ENCODE data around the gene SHISA8. TPM values are rescaled to one million over a fixed set of nuclear protein-coding genes. Genes with fewer than 3 reads are reported as not detected.

The SHISA8 gene
- total and polyA plus RNA-seq, 10 donors, result 0.51 to 5.9 (median 3.0) TPM

GRCh38 chr22:41933411-41934177, 18.7 kb upstream of the SHISA8 start:
- Histone ChIP-seq H3K4me3 (no peak overlapping the region), H3K27me3 (replicated peaks in 1 of 7) (no peaks in the 10 kb centered on the region), H3K27ac (peak overlapping the region; percentile 42 to 95 (median 84)), H3K36me3 (peaks cover 0 to 20% (median 0%) of the 10 kb centered on the region in 6 donors), H3K4me1 (peaks cover 0 to 100% (median 64%) of the 10 kb centered on the region in 6 donors), H3K9me3 (no peaks in the 10 kb centered on the region)
- intact Hi-C loops (cut with DNase I; ENCODE audit: low total_unique reads), result no loop called here
- no peak for TF ChIP-seq POLR2A (IDR thresholded peaks at IDR 0.05)
- peak; percentile 33 to 77 (median 74) for TF ChIP-seq POLR2AphosphoS5 (IDR thresholded peaks at IDR 0.05)
- WGBS, 5 donors, result 52 to 79% (median 58%) methylated on average over 8 to 16 of the region's 16 CpGs
- DNase-seq, result peak; percentile 78

DNA sequence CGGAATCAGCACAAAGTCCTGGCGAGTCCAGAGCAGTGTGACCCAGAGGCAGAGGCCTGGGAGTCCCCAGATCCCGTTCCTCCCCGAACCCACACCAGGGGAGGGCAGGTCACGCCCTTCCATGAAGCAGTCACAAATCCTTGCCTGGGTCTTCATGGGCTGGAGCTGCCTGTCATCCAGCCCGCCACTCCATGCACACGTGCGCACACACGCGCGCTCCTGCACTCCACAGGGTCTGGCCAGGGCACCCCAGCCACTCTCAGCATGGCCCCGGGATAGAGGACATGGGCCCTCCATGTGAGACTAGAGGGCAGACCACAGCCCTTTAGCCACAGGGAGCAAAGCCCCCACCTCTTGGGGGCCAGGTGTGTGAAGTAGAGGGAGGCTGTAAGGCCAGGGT, 17.5 kb upstream of the SHISA8 start:
- Histone ChIP-seq H3K4me1 (peaks cover 0 to 100% (median 72%) of the 10 kb centered on the region in 6 donors), H3K4me3 (no peak overlapping the region), H3K27ac (peak overlapping the region in 5 of 8 donors; percentile 27 to 95 (median 90)), H3K36me3 (peaks cover 0 to 8% (median 0%) of the 10 kb centered on the region in 6 donors), H3K27me3 (replicated peaks in 1 of 7) (peaks cover 0 to 1% (median 0%) of the 10 kb centered on the region in 7 donors), H3K9me3 (no peaks in the 10 kb centered on the region)
- WGBS, 5 donors, result 91 to 100% (median 94%) methylated on average over 4 to 12 of the region's 12 CpGs
- no peak for TF ChIP-seq POLR2A (IDR thresholded peaks at IDR 0.05)
- no peak for TF ChIP-seq POLR2AphosphoS5 (IDR thresholded peaks at IDR 0.05)
- TF ChIP-seq, protein P1, sequence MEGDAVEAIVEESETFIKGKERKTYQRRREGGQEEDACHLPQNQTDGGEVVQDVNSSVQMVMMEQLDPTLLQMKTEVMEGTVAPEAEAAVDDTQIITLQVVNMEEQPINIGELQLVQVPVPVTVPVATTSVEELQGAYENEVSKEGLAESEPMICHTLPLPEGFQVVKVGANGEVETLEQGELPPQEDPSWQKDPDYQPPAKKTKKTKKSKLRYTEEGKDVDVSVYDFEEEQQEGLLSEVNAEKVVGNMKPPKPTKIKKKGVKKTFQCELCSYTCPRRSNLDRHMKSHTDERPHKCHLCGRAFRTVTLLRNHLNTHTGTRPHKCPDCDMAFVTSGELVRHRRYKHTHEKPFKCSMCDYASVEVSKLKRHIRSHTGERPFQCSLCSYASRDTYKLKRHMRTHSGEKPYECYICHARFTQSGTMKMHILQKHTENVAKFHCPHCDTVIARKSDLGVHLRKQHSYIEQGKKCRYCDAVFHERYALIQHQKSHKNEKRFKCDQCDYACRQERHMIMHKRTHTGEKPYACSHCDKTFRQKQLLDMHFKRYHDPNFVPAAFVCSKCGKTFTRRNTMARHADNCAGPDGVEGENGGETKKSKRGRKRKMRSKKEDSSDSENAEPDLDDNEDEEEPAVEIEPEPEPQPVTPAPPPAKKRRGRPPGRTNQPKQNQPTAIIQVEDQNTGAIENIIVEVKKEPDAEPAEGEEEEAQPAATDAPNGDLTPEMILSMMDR (IDR thresholded peaks at IDR 0.05 in 8 of 11, conservative IDR thresholded peaks at IDR 0.05 in 3 of 11), result no peak
- peak; percentile 76 for DNase-seq
- intact Hi-C loops (cut with DNase I; ENCODE audit: low total_unique reads), result no loop called here

DNA sequence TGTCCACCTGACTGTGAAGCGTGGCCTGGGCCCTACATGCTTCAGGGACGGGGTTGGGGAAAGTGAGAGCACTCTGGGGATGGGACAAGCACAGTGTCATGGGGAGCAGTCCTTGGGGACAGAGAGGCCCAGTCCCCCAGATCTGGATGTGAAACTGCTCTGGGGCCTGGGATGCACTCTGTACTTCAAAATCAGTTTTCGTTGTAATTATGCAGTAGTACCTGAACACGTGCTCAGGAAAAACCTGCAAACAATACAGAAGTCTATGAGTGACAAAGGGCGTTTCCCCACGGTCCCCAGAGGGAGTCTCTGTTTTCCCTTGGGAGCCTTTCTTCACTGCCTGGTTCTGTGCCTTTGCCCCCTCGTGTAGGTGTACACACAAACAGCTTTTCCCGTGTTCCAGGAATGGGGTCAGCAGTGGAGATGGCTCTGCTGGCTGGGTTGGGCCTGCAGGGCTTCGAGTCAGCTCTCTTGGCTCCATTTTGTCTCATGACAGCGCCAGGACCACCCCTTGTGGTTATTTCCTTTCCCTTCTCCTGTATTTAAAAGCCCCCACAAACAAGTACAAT, 16.9 kb upstream of the SHISA8 start:
- H3K27me3 ChIP-seq (replicated peaks in 1 of 7), result peaks cover 0 to 7% (median 2%) of the 10 kb centered on the region in 7 donors
- peak overlapping the region in 7 of 8 donors; percentile 22 to 95 (median 89) for H3K27ac ChIP-seq
- no peak for TF ChIP-seq POLR2A (IDR thresholded peaks at IDR 0.05)
- TF ChIP-seq, protein P1 (IDR thresholded peaks at IDR 0.05 in 8 of 11, conservative IDR thresholded peaks at IDR 0.05 in 3 of 11), result no peak
- peak in 2 of 3 donors; percentile 56 to 67 for TF ChIP-seq POLR2AphosphoS5 (IDR thresholded peaks at IDR 0.05)
- WGBS, 5 donors, result 59 to 78% (median 73%) methylated on average over 10 of the region's 10 CpGs
- intact Hi-C loops (cut with DNase I; ENCODE audit: low total_unique reads), result no loop called here
- no peak overlapping the region for H3K4me3 ChIP-seq
- peaks cover 0 to 2% (median 0%) of the 10 kb centered on the region in 6 donors for H3K36me3 ChIP-seq
- H3K9me3 ChIP-seq, result no peaks in the 10 kb centered on the region
- H3K4me1 ChIP-seq, result peaks cover 0 to 100% (median 74%) of the 10 kb centered on the region in 6 donors
- peak; percentile 65 for DNase-seq

- intact Hi-C loops (cut with DNase I; ENCODE audit: low total_unique reads), result no loop called here
- TF ChIP-seq POLR2A (IDR thresholded peaks at IDR 0.05) (no peak), POLR2AphosphoS5 (IDR thresholded peaks at IDR 0.05) (no peak)
- TF ChIP-seq, protein P1 (IDR thresholded peaks at IDR 0.05 in 8 of 11, conservative IDR thresholded peaks at IDR 0.05 in 3 of 11), result no peak
- WGBS, 5 donors, result 61 to 79% (median 75%) methylated on average over 7 to 8 of the region's 8 CpGs
- peaks cover 3 to 100% (median 77%) of the 10 kb centered on the region in 6 donors for H3K4me1 ChIP-seq
- peaks cover 0 to 28% (median 20%) of the 10 kb centered on the region in 7 donors for H3K27me3 ChIP-seq (replicated peaks in 1 of 7)
- H3K36me3 ChIP-seq, result peaks cover 0 to 5% (median 0%) of the 10 kb centered on the region in 6 donors
- peak overlapping the region in 7 of 8 donors; percentile 22 to 99 (median 92) for H3K27ac ChIP-seq
- no peaks in the 10 kb centered on the region for H3K9me3 ChIP-seq
- DNase-seq, result peak; percentile 67
- no peak overlapping the region for H3K4me3 ChIP-seq
Measured at GRCh38 chr22:41929418-41929810, 14.5 kb upstream of the SHISA8 start.

Data from spleen (tissue), 11 donors.